IPS-NIHi11 (cell line): ENCODE data around the gene CCDC40.

Experiments
- DNase-seq: peaks from one replicate; pipeline ENCODE4 v3.0.0; 2012; ENCODE audit warnings: mixed read lengths, low spot score

Gene CCDC40

DNA sequence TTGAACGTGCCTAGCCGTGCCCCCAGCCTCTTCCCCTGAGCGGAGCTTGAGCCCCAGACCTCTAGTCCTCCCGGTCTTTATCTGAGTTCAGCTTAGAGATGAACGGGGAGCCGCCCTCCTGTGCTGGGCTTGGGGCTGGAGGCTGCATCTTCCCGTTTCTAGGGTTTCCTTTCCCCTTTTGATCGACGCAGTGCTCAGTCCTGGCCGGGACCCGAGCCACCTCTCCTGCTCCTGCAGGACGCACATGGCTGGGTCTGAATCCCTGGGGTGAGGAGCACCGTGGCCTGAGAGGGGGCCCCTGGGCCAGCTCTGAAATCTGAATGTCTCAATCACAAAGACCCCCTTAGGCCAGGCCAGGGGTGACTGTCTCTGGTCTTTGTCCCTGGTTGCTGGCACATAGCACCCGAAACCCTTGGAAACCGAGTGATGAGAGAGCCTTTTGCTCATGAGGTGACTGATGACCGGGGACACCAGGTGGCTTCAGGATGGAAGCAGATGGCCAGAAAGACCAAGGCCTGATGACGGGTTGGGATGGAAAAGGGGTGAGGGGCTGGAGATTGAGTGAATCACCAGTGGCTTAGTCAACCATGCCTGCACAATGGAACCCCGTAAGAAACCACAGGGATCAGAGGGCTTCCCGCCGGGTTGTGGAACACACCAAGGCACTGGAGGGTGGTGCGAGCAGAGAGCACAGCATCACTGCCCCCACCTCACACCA is 65.7 kb downstream of the CCDC40 start:
- DNase-seq = peak; percentile 53

DNA sequence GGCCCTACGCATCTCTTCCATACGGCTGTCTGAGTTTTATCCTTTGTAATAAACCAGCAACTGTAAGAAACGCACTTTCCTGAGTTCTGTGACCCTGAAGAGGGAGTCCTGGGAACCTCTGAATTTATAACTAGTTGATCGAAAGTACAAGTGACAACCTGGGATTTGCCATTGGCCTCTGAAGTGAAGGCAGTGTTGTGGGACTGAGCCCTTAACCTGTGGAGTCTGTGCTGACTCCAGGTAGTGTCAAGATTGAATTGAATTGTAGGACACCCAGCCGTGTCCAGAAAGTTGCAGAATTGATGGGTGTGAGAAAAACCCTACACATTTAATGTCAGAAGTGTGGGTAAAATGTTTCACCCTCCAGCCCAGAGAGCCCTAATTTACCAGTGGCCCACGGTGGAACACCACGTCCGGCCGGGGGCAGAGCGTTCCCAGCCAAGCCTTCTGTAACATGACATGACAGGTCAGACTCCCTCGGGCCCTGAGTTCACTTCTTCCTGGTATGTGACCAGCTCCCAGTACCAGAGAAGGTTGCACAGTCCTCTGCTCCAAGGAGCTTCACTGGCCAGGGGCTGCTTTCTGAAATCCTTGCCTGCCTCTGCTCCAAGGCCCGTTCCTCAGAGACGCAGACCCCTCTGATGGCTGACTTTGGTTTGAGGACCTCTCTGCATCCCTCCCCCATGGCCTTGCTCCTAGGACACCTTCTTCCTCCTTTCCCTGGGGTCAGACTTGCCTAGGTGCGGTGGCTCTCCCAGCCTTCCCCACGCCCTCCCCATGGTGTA is 66.4 kb downstream of the CCDC40 start:
- DNase-seq = no peak

DNA sequence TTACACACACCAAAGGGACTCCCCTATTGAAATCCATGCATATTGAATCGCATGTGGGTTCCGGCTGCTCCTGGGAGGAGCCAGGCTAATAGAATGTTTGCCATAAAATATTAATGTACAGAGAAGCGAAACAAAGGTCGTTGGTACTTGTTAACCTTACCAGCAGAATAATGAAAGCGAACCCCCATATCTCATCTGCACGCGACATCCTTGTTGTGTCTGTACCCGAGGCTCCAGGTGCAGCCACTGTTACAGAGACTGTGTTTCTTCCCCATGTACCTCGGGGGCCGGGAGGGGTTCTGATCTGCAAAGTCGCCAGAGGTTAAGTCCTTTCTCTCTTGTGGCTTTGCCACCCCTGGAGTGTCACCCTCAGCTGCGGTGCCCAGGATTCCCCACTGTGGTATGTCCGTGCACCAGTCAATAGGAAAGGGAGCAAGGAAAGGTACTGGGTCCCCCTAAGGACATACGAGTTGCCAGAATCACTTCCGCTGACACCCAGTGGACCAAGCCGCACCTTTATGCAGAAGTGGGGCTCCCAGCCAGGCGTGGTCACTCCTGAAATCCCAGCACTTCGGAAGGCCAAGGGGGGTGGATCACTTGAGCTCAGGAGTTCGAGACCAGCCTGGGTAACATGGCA is 67.1 kb downstream of the CCDC40 start:
- no peak for DNase-seq

DNA sequence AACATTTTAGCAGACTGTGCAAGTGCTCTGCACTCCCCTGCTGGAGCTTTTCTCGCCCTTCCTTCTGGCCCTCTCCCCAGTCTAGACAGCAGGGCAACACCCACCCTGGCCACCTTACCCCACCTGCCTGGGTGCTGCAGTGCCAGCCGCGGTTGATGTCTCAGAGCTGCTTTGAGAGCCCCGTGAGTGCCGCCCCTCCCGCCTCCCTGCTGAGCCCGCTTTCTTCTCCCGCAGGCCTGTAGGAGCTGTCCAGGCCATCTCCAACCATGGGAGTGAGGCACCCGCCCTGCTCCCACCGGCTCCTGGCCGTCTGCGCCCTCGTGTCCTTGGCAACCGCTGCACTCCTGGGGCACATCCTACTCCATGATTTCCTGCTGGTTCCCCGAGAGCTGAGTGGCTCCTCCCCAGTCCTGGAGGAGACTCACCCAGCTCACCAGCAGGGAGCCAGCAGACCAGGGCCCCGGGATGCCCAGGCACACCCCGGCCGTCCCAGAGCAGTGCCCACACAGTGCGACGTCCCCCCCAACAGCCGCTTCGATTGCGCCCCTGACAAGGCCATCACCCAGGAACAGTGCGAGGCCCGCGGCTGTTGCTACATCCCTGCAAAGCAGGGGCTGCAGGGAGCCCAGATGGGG is 68.0 kb downstream of the CCDC40 start:
- DNase-seq = peak; percentile 55

DNA sequence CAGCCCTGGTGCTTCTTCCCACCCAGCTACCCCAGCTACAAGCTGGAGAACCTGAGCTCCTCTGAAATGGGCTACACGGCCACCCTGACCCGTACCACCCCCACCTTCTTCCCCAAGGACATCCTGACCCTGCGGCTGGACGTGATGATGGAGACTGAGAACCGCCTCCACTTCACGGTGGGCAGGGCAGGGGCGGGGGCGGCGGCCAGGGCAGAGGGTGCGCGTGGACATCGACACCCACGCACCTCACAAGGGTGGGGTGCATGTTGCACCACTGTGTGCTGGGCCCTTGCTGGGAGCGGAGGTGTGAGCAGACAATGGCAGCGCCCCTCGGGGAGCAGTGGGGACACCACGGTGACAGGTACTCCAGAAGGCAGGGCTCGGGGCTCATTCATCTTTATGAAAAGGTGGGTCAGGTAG is 68.5 kb downstream of the CCDC40 start:
- DNase-seq = no peak

DNA sequence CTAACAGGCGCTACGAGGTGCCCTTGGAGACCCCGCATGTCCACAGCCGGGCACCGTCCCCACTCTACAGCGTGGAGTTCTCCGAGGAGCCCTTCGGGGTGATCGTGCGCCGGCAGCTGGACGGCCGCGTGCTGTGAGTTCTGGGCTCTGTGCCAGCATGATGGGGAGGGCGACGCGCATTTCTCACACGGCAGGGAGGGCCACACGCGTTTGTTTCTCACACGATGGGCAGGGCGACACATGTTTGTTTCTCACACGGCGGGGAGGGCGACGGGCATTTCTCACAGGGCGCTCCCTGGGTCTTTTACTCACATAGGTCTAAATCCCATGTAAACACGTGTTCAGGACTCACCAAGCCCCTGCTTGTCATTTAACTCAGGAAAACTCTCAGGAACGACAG is 69.3 kb downstream of the CCDC40 start:
- no peak for DNase-seq

DNA sequence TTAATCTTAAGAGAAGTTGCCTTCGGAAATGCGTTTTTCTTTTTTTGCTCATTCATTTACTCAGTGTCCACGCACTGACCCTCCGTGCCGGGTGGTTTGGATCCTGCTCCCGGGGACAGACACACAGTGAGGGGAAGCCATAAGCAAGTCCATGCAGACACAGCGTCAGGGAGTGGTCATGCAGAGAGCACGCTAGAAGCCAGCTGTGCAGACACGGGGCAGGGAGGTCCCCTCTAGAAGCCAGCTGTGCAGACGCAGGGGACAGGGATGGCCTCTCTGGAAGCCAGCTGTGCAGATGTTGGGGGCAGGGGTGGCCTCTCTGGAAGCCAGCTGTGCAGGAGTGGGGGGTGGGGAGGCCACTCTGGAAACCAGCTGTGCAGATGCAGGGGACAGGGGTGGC is 69.7 kb downstream of the CCDC40 start:
- DNase-seq = no peak

DNA sequence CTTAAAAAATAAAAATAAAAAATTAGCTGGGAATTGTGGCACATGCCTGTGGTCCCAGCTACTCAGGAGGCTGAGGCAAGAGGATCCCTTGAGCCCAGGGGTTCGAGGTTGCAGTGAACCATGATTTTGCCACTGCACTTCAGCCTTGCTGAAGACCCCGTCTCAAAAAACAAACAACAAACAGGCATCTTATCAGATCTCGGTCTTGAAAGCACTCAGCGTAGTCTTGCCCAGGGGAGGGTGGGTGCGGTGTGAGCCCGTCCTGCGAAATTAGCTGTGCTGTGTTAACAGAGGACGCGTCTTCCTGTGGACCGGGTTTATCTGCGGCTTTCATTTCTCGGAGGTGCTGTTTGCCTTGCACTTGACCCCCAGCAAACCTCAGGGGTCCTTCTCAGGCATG is 70.3 kb downstream of the CCDC40 start:
- DNase-seq = no peak

DNA sequence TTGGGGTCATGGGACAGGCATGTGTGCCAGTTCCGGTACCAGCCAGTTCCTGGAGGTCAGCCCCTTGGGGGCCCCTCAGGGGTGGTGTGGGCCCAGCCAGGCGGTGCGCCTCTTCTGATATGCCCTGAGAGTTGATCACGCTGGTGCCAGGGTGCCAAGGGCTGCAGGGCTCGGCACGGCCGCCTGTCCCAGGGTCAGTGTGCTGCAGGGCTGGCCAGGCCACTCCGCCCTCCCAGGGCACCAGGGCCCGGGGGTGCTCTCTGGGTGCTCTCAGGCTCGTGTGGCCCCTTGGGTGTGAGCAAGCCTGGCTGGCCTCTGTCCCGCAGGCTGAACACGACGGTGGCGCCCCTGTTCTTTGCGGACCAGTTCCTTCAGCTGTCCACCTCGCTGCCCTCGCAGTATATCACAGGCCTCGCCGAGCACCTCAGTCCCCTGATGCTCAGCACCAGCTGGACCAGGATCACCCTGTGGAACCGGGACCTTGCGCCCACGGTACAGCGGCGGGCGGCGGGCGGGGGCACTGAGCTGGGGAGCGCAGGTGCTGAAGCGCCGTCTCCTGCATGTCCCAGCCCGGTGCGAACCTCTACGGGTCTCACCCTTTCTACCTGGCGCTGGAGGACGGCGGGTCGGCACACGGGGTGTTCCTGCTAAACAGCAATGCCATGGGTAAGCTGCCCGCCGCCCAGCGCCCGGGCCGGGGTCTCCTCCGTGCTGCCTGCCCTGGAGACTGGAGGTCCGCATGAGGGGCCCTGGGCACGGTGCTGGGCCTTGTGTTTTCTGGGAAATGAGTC is 71.0 kb downstream of the CCDC40 start:
- no peak for DNase-seq

DNA sequence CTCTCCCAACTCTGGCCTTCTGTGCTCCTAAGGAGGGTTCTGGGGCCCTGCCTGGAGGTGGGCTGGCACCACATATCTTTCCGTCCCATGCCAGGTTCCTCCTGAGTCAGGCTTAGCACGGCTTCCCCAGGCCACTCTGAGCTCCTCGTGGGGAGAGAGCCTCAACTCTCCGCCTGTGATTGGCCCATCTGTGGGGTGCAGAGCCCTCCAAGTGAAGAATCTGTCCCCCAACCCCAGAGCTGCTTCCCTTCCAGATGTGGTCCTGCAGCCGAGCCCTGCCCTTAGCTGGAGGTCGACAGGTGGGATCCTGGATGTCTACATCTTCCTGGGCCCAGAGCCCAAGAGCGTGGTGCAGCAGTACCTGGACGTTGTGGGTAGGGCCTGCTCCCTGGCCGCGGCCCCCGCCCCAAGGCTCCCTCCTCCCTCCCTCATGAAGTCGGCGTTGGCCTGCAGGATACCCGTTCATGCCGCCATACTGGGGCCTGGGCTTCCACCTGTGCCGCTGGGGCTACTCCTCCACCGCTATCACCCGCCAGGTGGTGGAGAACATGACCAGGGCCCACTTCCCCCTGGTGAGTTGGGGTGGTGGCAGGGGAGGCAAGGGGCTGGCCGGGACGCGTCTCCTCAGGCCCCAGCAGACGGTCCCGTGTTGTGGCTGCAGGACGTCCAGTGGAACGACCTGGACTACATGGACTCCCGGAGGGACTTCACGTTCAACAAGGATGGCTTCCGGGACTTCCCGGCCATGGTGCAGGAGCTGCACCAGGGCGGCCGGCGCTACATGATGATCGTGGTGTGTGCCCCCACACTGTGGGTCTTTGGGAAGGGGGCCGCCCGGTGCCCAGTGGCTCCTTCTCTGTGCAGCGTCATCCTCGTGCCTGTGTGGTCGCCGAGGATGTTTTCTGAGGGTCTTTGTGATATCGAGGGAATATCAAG is 71.9 kb downstream of the CCDC40 start:
- no peak for DNase-seq

DNA sequence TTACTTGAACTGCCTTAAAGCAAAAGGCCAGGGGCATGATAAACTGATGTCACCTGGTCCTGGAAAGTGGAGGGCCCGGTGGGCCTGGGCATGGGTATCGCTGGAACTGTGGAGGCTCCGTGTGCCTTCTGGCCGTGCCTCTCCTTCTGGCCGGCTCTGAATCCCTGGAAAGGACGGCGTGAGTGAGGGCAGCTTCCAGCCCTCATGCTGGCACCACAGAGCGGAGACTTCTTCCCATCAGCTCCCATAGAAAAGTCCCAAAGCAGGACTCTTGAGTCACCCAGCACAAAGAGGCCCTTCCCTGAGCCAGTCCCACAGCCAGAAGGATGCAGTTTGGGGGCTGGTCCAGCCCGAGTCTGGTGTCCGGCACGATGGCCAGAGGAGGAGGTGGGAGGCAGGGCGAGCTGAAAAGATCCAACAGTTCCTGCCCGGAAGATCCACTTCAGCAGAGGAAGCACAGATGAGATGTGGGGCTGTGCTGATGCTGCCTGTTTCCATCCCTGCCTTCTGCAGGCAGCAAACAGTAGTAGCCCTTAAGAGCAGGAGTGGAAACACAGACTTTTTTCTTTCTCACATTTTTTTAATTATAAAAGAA is 72.7 kb downstream of the CCDC40 start:
- DNase-seq = no peak

DNA sequence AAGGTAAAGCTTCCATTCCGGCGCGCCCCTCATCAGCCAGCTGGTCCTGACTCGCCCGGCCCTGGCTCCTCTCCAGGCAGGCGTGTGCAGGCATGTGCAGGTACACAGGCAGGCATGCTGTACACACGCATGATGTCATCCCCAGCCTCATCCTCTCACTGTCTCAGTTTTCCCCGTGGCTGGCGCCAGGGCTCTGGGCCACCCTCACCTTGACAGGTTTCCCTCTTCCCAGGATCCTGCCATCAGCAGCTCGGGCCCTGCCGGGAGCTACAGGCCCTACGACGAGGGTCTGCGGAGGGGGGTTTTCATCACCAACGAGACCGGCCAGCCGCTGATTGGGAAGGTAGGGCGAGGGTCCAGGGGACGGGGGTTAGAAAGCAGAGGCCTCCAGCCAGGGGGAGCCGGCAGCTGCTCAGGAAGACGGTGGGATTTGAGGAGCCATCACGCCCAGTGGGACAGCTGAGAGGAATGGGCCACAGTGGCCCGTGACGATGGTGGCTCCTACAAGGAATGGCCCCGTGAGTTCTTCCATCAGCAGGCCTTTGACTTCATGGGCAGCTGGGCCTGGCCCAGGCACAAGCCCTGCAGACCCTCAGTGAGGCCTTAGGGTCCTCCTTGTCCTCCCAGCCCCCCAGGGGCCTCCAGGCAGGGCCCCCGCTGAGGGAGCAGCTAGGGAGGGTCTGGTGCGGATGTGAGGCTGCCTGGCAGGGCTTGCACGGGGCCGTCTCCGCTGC is 73.4 kb downstream of the CCDC40 start:
- no peak for DNase-seq

DNA sequence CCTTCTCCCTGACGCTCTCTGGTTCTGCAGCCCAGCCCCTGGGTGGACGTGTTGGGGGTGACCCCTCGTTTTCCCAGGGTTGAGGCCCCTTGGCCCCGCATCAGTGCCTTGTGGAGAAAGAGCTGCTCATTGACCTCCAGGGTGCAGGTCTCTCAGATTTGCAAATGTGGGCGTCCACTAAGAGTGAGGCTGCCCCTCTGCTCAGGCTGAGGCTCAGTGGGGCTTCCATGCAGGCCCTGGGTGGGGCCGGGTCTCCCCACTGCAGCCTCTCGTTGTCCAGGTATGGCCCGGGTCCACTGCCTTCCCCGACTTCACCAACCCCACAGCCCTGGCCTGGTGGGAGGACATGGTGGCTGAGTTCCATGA is 74.0 kb downstream of the CCDC40 start:
- DNase-seq = no peak

DNA sequence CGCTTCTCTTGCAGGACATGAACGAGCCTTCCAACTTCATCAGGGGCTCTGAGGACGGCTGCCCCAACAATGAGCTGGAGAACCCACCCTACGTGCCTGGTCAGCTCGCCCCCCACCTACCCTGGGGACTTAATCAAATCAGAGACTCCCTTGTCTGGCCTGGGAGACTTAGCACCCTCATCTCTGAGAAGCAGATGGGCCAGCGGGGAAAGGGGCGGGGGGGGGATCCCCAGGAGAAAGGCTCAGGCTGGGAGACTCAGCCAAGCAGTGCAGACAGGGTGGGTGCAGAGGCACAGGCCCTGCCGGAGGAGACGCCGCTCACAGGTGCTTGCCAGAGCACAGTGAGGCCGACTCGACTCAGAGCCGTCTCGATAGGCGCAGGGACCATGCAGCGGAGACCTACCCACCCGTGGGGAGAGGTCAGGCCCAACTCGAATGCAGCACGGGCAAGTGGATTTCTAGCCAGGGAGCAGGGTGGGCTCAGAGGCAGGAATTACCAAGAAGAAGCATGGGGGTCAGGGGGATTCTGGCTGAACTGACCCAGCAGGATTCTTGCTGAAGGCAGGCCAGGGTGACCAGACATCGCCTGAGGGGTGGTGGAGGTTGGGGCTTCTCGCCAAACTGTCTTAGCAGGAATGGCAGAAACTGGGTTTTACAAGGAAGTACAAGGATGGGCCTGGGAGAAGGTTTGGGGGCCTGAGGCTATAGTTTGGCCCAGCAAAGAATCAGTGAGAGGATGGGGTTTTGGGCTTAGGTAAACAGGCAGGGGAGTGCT is 74.7 kb downstream of the CCDC40 start:
- no peak for DNase-seq

DNA sequence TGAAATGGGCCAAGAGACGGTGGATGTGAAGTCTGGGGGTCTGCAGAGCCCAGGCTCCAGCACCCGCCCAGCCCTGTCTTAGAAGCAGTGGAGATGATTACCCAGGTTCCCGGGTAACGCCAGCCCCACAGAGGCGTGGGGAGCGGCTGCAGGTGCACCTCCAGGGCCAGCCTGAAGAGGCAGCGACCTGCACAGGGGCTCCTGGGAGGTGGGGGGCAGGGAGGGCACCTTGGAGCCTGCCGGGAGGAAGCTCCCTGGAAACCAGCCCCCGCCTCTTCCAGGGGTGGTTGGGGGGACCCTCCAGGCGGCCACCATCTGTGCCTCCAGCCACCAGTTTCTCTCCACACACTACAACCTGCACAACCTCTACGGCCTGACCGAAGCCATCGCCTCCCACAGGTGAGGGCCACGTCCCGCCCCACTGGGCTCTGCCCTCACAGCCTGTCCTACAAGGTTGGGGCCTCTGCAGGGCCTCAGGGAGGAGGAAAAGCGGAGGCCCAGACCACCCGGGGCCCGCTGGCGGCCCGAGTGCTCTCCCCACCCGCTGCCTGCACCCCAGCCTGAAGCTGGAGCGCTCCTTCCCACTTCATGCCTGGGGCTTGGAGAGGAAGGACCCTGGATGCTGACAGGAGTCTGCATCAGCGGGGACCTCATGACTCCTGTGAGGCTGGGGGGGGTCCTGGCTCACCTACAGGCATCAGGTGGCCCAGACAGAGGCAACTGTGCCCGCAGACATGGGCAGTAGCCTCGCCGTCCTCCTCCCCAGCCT is 75.4 kb downstream of the CCDC40 start:
- peak; percentile 77 for DNase-seq

DNA sequence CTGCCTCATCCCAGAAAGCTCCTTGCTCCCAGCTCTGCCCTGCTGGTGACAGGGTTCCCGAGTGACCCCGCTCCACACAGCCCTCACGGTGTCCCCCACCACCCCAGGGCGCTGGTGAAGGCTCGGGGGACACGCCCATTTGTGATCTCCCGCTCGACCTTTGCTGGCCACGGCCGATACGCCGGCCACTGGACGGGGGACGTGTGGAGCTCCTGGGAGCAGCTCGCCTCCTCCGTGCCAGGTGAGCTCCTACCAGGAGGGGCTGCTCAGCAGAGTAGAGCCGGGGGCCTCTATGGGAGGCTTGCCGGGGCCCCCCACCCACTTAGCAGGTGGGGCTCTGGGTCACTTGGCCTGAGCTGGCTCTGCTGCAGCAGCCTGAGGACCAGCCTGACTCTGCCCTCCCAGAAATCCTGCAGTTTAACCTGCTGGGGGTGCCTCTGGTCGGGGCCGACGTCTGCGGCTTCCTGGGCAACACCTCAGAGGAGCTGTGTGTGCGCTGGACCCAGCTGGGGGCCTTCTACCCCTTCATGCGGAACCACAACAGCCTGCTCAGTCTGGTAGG is 76.1 kb downstream of the CCDC40 start:
- no peak for DNase-seq

DNA sequence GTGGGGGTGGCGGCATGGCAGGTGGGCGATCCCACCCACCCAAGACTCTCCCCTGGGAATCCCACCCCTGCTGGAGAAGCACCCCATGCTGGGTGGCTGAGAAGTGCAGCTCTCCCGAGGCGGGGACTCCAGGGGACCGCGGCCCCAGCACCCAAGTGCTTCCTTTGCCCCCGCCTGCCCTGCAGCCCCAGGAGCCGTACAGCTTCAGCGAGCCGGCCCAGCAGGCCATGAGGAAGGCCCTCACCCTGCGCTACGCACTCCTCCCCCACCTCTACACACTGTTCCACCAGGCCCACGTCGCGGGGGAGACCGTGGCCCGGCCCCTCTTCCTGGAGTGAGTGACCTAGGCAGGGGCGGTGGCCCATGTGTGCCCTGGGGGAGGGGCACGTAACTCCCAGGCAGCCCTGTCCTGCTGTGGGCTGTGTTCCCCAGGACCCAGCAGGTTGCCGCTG is 76.6 kb downstream of the CCDC40 start:
- DNase-seq = peak; percentile 56

DNA sequence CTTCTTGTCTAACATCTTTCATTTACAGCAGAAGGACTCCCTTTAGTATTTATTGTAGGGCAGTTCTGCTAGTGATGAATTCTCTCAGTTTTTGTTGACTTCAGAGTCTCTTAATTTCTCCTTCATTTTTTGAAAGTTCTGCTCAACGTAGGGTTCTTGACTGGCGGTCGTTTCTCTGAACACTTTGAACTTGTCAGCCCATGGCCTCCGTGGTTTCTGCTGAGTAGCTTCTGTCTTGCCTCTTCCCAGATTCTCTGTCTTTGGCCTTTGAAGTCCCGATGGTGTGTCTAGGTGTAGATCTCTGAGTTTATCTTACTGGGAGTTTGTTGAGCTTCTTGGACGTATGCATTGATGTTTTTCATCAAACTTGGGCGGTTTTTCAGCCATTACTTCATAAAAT is 78.3 kb downstream of the CCDC40 start:
- no peak for DNase-seq
